Activated CD4-positive, alpha-beta T cell treated with anti-CD3 and anti-CD28 coated beads for 1 hour (primary cell): ENCODE data around the gene HOXA13.

Source experiments
- DNase-seq: peaks from one replicate; pipeline ENCODE4 v3.0.0-alpha.2; 2020

Gene HOXA13

GRCh38 chr7:27146491-27147198 is 53.2 kb downstream of the HOXA13 start:
- DNase-seq = no peak

DNA sequence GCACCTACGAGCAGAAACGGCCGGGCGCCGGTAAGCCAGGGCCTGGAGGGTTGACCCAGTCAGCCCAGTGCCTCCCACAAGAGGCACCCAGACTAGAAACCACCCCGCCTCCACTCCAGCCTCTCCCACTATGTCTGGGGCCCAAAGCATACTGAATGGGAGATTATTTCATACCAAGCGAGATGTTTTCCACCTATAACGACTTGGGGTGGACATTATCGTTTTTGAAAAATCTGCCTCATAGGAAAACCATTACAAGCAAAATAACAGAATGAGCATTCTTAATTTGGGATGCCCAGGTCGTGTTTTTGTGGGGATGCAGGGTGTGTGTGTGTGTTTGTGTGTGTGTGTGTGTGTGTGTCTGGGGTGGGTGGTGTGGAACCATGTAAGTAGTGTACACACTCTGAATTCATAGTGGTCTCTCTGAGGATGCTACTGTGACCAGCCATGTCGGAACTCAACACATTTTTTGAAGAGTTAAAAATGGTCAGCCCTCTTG is 53.9 kb downstream of the HOXA13 start:
- no peak for DNase-seq

GRCh38 chr7:27145165-27145913 is 54.6 kb downstream of the HOXA13 start:
- DNase-seq = no peak

GRCh38 chr7:27144781-27145164 is 55.1 kb downstream of the HOXA13 start:
- no peak for DNase-seq
